Mucosa of stomach (tissue), 1 donor: ENCODE data around the gene PLCH2.

Source experiments
- H3K27me3 ChIP-seq: one replicate; pipeline ENCODE4 v1.7.0; 2013; ENCODE audit warnings: mild to moderate bottlenecking, low read length; ENCODE audit not compliant: control insufficient read depth, insufficient read depth
- H3K36me3 ChIP-seq: one replicate; pipeline ENCODE4 v1.7.0; 2013; ENCODE audit warnings: low read length; ENCODE audit not compliant: control insufficient read depth, insufficient read depth
- H3K4me1 ChIP-seq: one replicate; pipeline ENCODE4 v1.7.0; 2013; ENCODE audit warnings: mild to moderate bottlenecking, low read length; ENCODE audit not compliant: control insufficient read depth, insufficient read depth
- H3K4me3 ChIP-seq: one replicate; pipeline ENCODE4 v1.7.0; 2013; ENCODE audit warnings: low read length
- H3K9ac ChIP-seq: one replicate; pipeline ENCODE4 v1.7.0; 2013; ENCODE audit warnings: mild to moderate bottlenecking, low read length, moderate library complexity
- H3K9me3 ChIP-seq: one replicate; pipeline ENCODE4 v1.7.0; 2013; ENCODE audit warnings: mild to moderate bottlenecking, low read length, moderate library complexity; ENCODE audit not compliant: control insufficient read depth
- donor health status: Pancreatic carcinoma.

PLCH2 gene

GRCh38 chr1:2497891-2498290 is 21.8 kb downstream of the PLCH2 start:
- Histone ChIP-seq H3K4me1 (no peaks in the 10 kb centered on the region), H3K4me3 (no peak overlapping the region), H3K36me3 (no peaks in the 10 kb centered on the region)

GRCh38 chr1:2498648-2499047 is 22.6 kb downstream of the PLCH2 start:
- H3K9ac ChIP-seq, result no peak overlapping the region
- peaks cover 15% of the 10 kb centered on the region for H3K27me3 ChIP-seq
- no peaks in the 10 kb centered on the region for H3K36me3 ChIP-seq
- H3K9me3 ChIP-seq, result no peaks in the 10 kb centered on the region
- H3K4me3 ChIP-seq, result no peak overlapping the region
- no peaks in the 10 kb centered on the region for H3K4me1 ChIP-seq

More at GRCh38 chr1:2497891-2498290, 21.8 kb downstream of the PLCH2 start:
- no peaks in the 10 kb centered on the region for H3K9me3 ChIP-seq
- H3K27me3 ChIP-seq, result peaks cover 8% of the 10 kb centered on the region
- no peak overlapping the region for H3K9ac ChIP-seq

GRCh38 chr1:2499260-2499659 is 23.2 kb downstream of the PLCH2 start:
- Histone ChIP-seq H3K4me3 (no peak overlapping the region), H3K36me3 (no peaks in the 10 kb centered on the region), H3K9me3 (no peaks in the 10 kb centered on the region), H3K27me3 (peaks cover 20% of the 10 kb centered on the region), H3K4me1 (no peaks in the 10 kb centered on the region), H3K9ac (no peak overlapping the region)

- no peak overlapping the region for H3K9ac ChIP-seq
- H3K36me3 ChIP-seq, result no peaks in the 10 kb centered on the region
- no peaks in the 10 kb centered on the region for H3K9me3 ChIP-seq
- peaks cover 29% of the 10 kb centered on the region for H3K27me3 ChIP-seq
- H3K4me1 ChIP-seq, result no peaks in the 10 kb centered on the region
- H3K4me3 ChIP-seq, result no peak overlapping the region
Observed at GRCh38 chr1:2499986-2500596, 24.0 kb downstream of the PLCH2 start.

- no peaks in the 10 kb centered on the region for H3K36me3 ChIP-seq
- no peak overlapping the region for H3K4me3 ChIP-seq
- no peak overlapping the region for H3K9ac ChIP-seq
- H3K9me3 ChIP-seq, result no peaks in the 10 kb centered on the region
- H3K4me1 ChIP-seq, result no peaks in the 10 kb centered on the region
- peaks cover 37% of the 10 kb centered on the region for H3K27me3 ChIP-seq
Observed at GRCh38 chr1:2501041-2501819, 25.1 kb downstream of the PLCH2 start.

GRCh38 chr1:2501820-2502119 is 25.7 kb downstream of the PLCH2 start:
- H3K27me3 ChIP-seq, result peaks cover 37% of the 10 kb centered on the region
- H3K9me3 ChIP-seq, result no peaks in the 10 kb centered on the region
- H3K9ac ChIP-seq, result no peak overlapping the region
- H3K4me3 ChIP-seq, result no peak overlapping the region
- no peaks in the 10 kb centered on the region for H3K4me1 ChIP-seq
- no peaks in the 10 kb centered on the region for H3K36me3 ChIP-seq

- H3K4me3 ChIP-seq, result no peak overlapping the region
- no peaks in the 10 kb centered on the region for H3K9me3 ChIP-seq
Observed at GRCh38 chr1:2502210-2502609, 26.1 kb downstream of the PLCH2 start.

GRCh38 chr1:2502661-2503553 is 26.8 kb downstream of the PLCH2 start:
- no peaks in the 10 kb centered on the region for H3K36me3 ChIP-seq
- H3K4me3 ChIP-seq, result no peak overlapping the region
- no peaks in the 10 kb centered on the region for H3K9me3 ChIP-seq
- no peaks in the 10 kb centered on the region for H3K4me1 ChIP-seq
- H3K27me3 ChIP-seq, result peaks cover 37% of the 10 kb centered on the region
- H3K9ac ChIP-seq, result no peak overlapping the region

More at GRCh38 chr1:2502210-2502609, 26.1 kb downstream of the PLCH2 start:
- H3K4me1 ChIP-seq, result no peaks in the 10 kb centered on the region
- H3K27me3 ChIP-seq, result peaks cover 37% of the 10 kb centered on the region
- no peaks in the 10 kb centered on the region for H3K36me3 ChIP-seq
- no peak overlapping the region for H3K9ac ChIP-seq

GRCh38 chr1:2503554-2504224 is 27.6 kb downstream of the PLCH2 start:
- Histone ChIP-seq H3K27me3 (peaks cover 37% of the 10 kb centered on the region), H3K4me1 (no peaks in the 10 kb centered on the region)

GRCh38 chr1:2504225-2504948 is 28.3 kb downstream of the PLCH2 start:
- no peak overlapping the region for H3K4me3 ChIP-seq
- peaks cover 37% of the 10 kb centered on the region for H3K27me3 ChIP-seq
- H3K36me3 ChIP-seq, result no peaks in the 10 kb centered on the region
- no peaks in the 10 kb centered on the region for H3K4me1 ChIP-seq
- H3K9ac ChIP-seq, result no peak overlapping the region
- no peaks in the 10 kb centered on the region for H3K9me3 ChIP-seq

More at GRCh38 chr1:2503554-2504224, 27.6 kb downstream of the PLCH2 start:
- Histone ChIP-seq H3K9ac (no peak overlapping the region), H3K36me3 (no peaks in the 10 kb centered on the region), H3K4me3 (no peak overlapping the region), H3K9me3 (no peaks in the 10 kb centered on the region)

GRCh38 chr1:2504949-2505272 is 28.8 kb downstream of the PLCH2 start:
- Histone ChIP-seq H3K9me3 (no peaks in the 10 kb centered on the region), H3K4me1 (no peaks in the 10 kb centered on the region), H3K27me3 (peaks cover 37% of the 10 kb centered on the region), H3K9ac (no peak overlapping the region), H3K4me3 (no peak overlapping the region), H3K36me3 (no peaks in the 10 kb centered on the region)
